PC-3 (cell line): ENCODE measurements around the gene AKAP7.

ENCODE experiments used
- CTCF ChIP-seq: fragments of 300-600 bp; sonication (generic); conservative IDR thresholded peaks from 2 replicates; pipeline ENCODE4 v1.5.1; 2017; ENCODE audit warnings: antibody characterized with exemption, low read depth, mild to moderate bottlenecking, low read length
- EZH2 ChIP-seq: fragments of 300-600 bp; sonication (generic); IDR thresholded peaks from one replicate; pipeline ENCODE4 v1.6.1; 2017; ENCODE audit warnings: antibody characterized with exemption, mild to moderate bottlenecking, low read length; ENCODE audit not compliant: unreplicated experiment
- EZH2phosphoT487 ChIP-seq: fragments of 300-600 bp; sonication (generic); IDR thresholded peaks from 2 replicates; pipeline ENCODE4 v1.6.1; 2018; ENCODE audit warnings: mild to moderate bottlenecking, antibody characterized with exemption, low read length, borderline replicate concordance

GRCh38 chr6:131317516-131317915, 182.2 kb downstream of the AKAP7 start:
- TF ChIP-seq CTCF (no peak), EZH2 (no peak), EZH2phosphoT487 (no peak)
